ENCODE results near the gene PCSK2.

The PCSK2 gene

GRCh38 chr20:17262786-17263185 is 35.9 kb downstream of the PCSK2 start:
- no peak for DNase-seq

GRCh38 chr20:17273717-17274116 is 46.9 kb downstream of the PCSK2 start:
- DNase-seq: no peak

GRCh38 chr20:17276101-17276500 is 49.3 kb downstream of the PCSK2 start:
- no peak for DNase-seq

GRCh38 chr20:17281478-17281877 is 54.6 kb downstream of the PCSK2 start:
- no peak for DNase-seq

- no peak for DNase-seq
Measured at GRCh38 chr20:17282501-17282900, 55.7 kb downstream of the PCSK2 start.

GRCh38 chr20:17287503-17287902 is 60.7 kb downstream of the PCSK2 start:
- no peak for DNase-seq

- no peak for DNase-seq
Measured at GRCh38 chr20:17287998-17288397, 61.2 kb downstream of the PCSK2 start.

- no peak for DNase-seq
Measured at GRCh38 chr20:17295151-17295726, 68.4 kb downstream of the PCSK2 start.

- no peak for DNase-seq
Measured at GRCh38 chr20:17295991-17296390, 69.2 kb downstream of the PCSK2 start.

GRCh38 chr20:17298171-17298570 is 71.3 kb downstream of the PCSK2 start:
- DNase-seq: no peak

GRCh38 chr20:17298751-17299150 is 71.9 kb downstream of the PCSK2 start:
- DNase-seq: no peak

- DNase-seq: no peak
Measured at GRCh38 chr20:17300113-17300512, 73.3 kb downstream of the PCSK2 start.

GRCh38 chr20:17304774-17305173 is 77.9 kb downstream of the PCSK2 start:
- DNase-seq: no peak

- DNase-seq: no peak
Measured at GRCh38 chr20:17306427-17306826, 79.6 kb downstream of the PCSK2 start.

- DNase-seq: no peak
Measured at GRCh38 chr20:17314264-17314663, 87.4 kb downstream of the PCSK2 start.

GRCh38 chr20:17315407-17316231 is 88.8 kb downstream of the PCSK2 start:
- no peak for DNase-seq

GRCh38 chr20:17316316-17317038 is 89.6 kb downstream of the PCSK2 start:
- DNase-seq: no peak

GRCh38 chr20:17317341-17317740 is 90.5 kb downstream of the PCSK2 start:
- DNase-seq: no peak

- DNase-seq: no peak
Measured at GRCh38 chr20:17320456-17320855, 93.6 kb downstream of the PCSK2 start.

- DNase-seq: no peak
Measured at GRCh38 chr20:17326096-17326495, 99.3 kb downstream of the PCSK2 start.

- DNase-seq: no peak
Measured at GRCh38 chr20:17327185-17328148, 100.6 kb downstream of the PCSK2 start.

- no peak for DNase-seq
Measured at GRCh38 chr20:17334932-17335331, 108.1 kb downstream of the PCSK2 start.

- DNase-seq: no peak
Measured at GRCh38 chr20:17339000-17339399, 112.2 kb downstream of the PCSK2 start.

Data from activated T-cell treated with anti-CD3 and anti-CD28 coated beads for 4 hours (primary cell).